H9 (cell line): Measurements from ENCODE around the gene PREP. TPM values are rescaled to one million over a fixed set of nuclear protein-coding genes. Genes with fewer than 3 reads are reported as not detected.

Experiments
- DNase-seq: peaks from one replicate; pipeline ENCODE4 v3.0.0-alpha.2; 2017
- H2AFZ ChIP-seq: one replicate; pipeline ENCODE4 v1.6.1; 2013; ENCODE audit warnings: mild to moderate bottlenecking, low read length, control low read depth, moderate library complexity
- H2AK5ac ChIP-seq: 2 replicates; pipeline ENCODE4 v1.6.1; 2013; ENCODE audit warnings: low read length, control low read depth, mixed read lengths; ENCODE audit not compliant: insufficient read length
- H2BK120ac ChIP-seq: one replicate; pipeline ENCODE4 v1.6.1; 2013; ENCODE audit warnings: low read depth, mild to moderate bottlenecking, low read length, control low read depth, inconsistent platforms; ENCODE audit not compliant: poor library complexity, severe bottlenecking
- H2BK12ac ChIP-seq: 2 replicates; pipeline ENCODE4 v1.6.1; 2013; ENCODE audit warnings: low read length, control low read depth, mixed read lengths, low read depth; ENCODE audit not compliant: insufficient read length
- H2BK15ac ChIP-seq: 2 replicates; pipeline ENCODE4 v1.6.1; 2013; ENCODE audit warnings: low read depth, low read length, control low read depth
- H2BK20ac ChIP-seq: one replicate; pipeline ENCODE4 v1.6.1; 2013; ENCODE audit warnings: low read depth, mild to moderate bottlenecking, low read length, control low read depth, inconsistent platforms; ENCODE audit not compliant: poor library complexity, severe bottlenecking
- H2BK5ac ChIP-seq: 2 replicates; pipeline ENCODE4 v1.6.1; 2013; ENCODE audit warnings: low read length, control low read depth, mixed read lengths; ENCODE audit not compliant: insufficient read length
- H3K14ac ChIP-seq: 2 replicates; pipeline ENCODE4 v1.6.1; 2013; ENCODE audit warnings: low read length, control low read depth; ENCODE audit not compliant: insufficient read depth
- H3K18ac ChIP-seq: 2 replicates; pipeline ENCODE4 v1.6.1; 2013; ENCODE audit warnings: low read depth, mild to moderate bottlenecking, mixed read lengths, low read length, control low read depth; ENCODE audit not compliant: insufficient read length
- H3K23ac ChIP-seq: 2 replicates; pipeline ENCODE4 v1.6.1; 2013; ENCODE audit warnings: low read length, control low read depth, mixed read lengths, low read depth; ENCODE audit not compliant: insufficient read length
- H3K23me2 ChIP-seq: 2 replicates; pipeline ENCODE4 v1.6.1; 2013; ENCODE audit warnings: low read depth, mild to moderate bottlenecking, mixed read lengths, low read length, control low read depth; ENCODE audit not compliant: insufficient read length, poor library complexity, severe bottlenecking
- H3K27ac ChIP-seq: 2 replicates; pipeline ENCODE4 v1.5.1; 2013; ENCODE audit warnings: low read length, control low read depth, mixed read lengths, low read depth; ENCODE audit not compliant: insufficient read length
- H3K27me3 ChIP-seq: 2 replicates; pipeline ENCODE4 v1.6.1; 2013; ENCODE audit warnings: low read length, control low read depth, inconsistent platforms; ENCODE audit not compliant: insufficient read depth
- H3K4ac ChIP-seq: 2 replicates; pipeline ENCODE4 v1.6.1; 2013; ENCODE audit warnings: low read depth, mild to moderate bottlenecking, control low read depth, inconsistent platforms, low read length, moderate library complexity
- H3K4me1 ChIP-seq: 2 replicates; pipeline ENCODE4 v1.6.1; 2013; ENCODE audit warnings: low read length, control low read depth, inconsistent platforms; ENCODE audit not compliant: insufficient read depth
- H3K4me2 ChIP-seq: 2 replicates; pipeline ENCODE4 v1.6.1; 2013; ENCODE audit warnings: low read length, control low read depth, mixed read lengths; ENCODE audit not compliant: insufficient read length, insufficient read depth
- H3K56ac ChIP-seq: 2 replicates; pipeline ENCODE4 v1.6.1; 2013; ENCODE audit warnings: low read depth, mild to moderate bottlenecking, mixed read lengths, low read length, control low read depth; ENCODE audit not compliant: insufficient read length
- H3K79me1 ChIP-seq: 2 replicates; pipeline ENCODE4 v1.6.1; 2013; ENCODE audit warnings: low read depth, mild to moderate bottlenecking, moderate library complexity, low read length, control low read depth, inconsistent platforms; ENCODE audit not compliant: insufficient read depth, poor library complexity, severe bottlenecking
- H3K79me2 ChIP-seq: 2 replicates; pipeline ENCODE4 v1.6.1; 2013; ENCODE audit warnings: low read length, control low read depth, inconsistent platforms; ENCODE audit not compliant: insufficient read depth
- H3K9ac ChIP-seq: 2 replicates; pipeline ENCODE4 v1.6.1; 2013; ENCODE audit warnings: low read length, control low read depth, mixed read lengths; ENCODE audit not compliant: insufficient read length; ENCODE audit errors: extremely low read depth
- H3K9me3 ChIP-seq: one replicate; pipeline ENCODE4 v1.6.1; 2013; ENCODE audit warnings: low read depth, low read length, inconsistent platforms; ENCODE audit not compliant: control insufficient read depth
- H3T11ph ChIP-seq: one replicate; pipeline ENCODE4 v1.6.1; 2013; ENCODE audit warnings: mild to moderate bottlenecking, low read length, control low read depth, inconsistent platforms
- H4K20me1 ChIP-seq: one replicate; pipeline ENCODE4 v1.6.1; 2013; ENCODE audit not compliant: control insufficient read depth, insufficient read length, insufficient read depth
- H4K5ac ChIP-seq: 2 replicates; pipeline ENCODE4 v1.6.1; 2013; ENCODE audit warnings: low read depth, mild to moderate bottlenecking, mixed read lengths, low read length, control low read depth; ENCODE audit not compliant: insufficient read length
- H4K8ac ChIP-seq: replicated peaks from 2 replicates; pipeline ENCODE4 v1.6.1; 2013; ENCODE audit warnings: low read length, control low read depth, mixed read lengths, low read depth; ENCODE audit not compliant: insufficient read length
- H4K91ac ChIP-seq: 2 replicates; pipeline ENCODE4 v1.6.1; 2013; ENCODE audit warnings: low read depth, mild to moderate bottlenecking, moderate library complexity, mixed read lengths, low read length, control low read depth; ENCODE audit not compliant: insufficient read length
- H3K27ac Mint-ChIP-seq, 3 experiments: 2 replicates in 2 of 3; 3 replicates in 1 of 3; pipeline ENCODE4 v1.8.0; 2020 to 2021; ENCODE audit warnings: mixed read lengths in 3 of 3, mild to moderate bottlenecking in 1 of 3, moderate library complexity in 1 of 3
- H3K27me3 Mint-ChIP-seq: 2 replicates; pipeline ENCODE4 v1.8.0; 2021; ENCODE audit warnings: low read depth, mild to moderate bottlenecking, moderate library complexity, mixed read lengths
- H3K36me3 Mint-ChIP-seq, 3 experiments: 2 replicates in 2 of 3; 3 replicates in 1 of 3; pipeline ENCODE4 v1.8.0; 2020 to 2021; ENCODE audit warnings: low read depth in 3 of 3, mixed read lengths in 3 of 3; ENCODE audit not compliant: insufficient read depth in 1 of 3
- H3K4me1 Mint-ChIP-seq, 2 experiments: 2 replicates each; pipeline ENCODE4 v1.8.0; 2020; ENCODE audit warnings: mixed read lengths in 2 of 2
- H3K4me3 Mint-ChIP-seq, 2 experiments: 2 replicates in 1 of 2; 3 replicates in 1 of 2; pipeline ENCODE4 v1.8.0; 2020 to 2021; ENCODE audit warnings: mild to moderate bottlenecking in 2 of 2, mixed read lengths in 2 of 2, moderate library complexity in 1 of 2
- H3K9me3 Mint-ChIP-seq, 2 experiments: 2 replicates in 1 of 2; 3 replicates in 1 of 2; pipeline ENCODE4 v1.8.0; 2020; ENCODE audit warnings: mild to moderate bottlenecking in 2 of 2, mixed read lengths in 2 of 2, moderate library complexity in 1 of 2
- WGBS: extraction: QIAGEN DNeasy Blood & Tissue Kit; methylation state at CpG from one replicate; pipeline ENCODE4 v1.1.7; 2013; ENCODE audit warnings: missing lambda C conversion rate, low lambda C conversion rate, mixed read lengths; ENCODE audit not compliant: insufficient read length; ENCODE audit errors: extremely low coverage; 5-methylcytosine and 5-hydroxymethylcytosine counted together
- total RNA-seq: library from RNA; stranded (reverse); gene quantifications from 2 replicates; pipeline ENCODE4 v1.2.1, GENCODE V29; 2021
- TF ChIP-seq, protein P1 (sequence below): fragments of 200-600 bp; sonication (generic); conservative IDR thresholded peaks from 3 replicates; pipeline ENCODE4 v1.8.0; 2021; ENCODE audit warnings: antibody characterized with exemption, mild to moderate bottlenecking

The PREP gene
- total RNA-seq, 1 experiment from 2014 or later: 54.0 TPM

- Mint-ChIP-seq H3K36me3 (peaks cover 0 to 6% (median 4%) of the 10 kb centered on the region in 3 experiments; a peak in 4 of 7 replicates), H3K4me3 (no peak overlapping the region), H3K9me3 (peaks cover 6 to 10% of the 10 kb centered on the region in 2 experiments), H3K4me1 (peaks cover 14 to 22% of the 10 kb centered on the region in 2 experiments), H3K27me3 (no peaks in the 10 kb centered on the region), H3K27ac (no peak overlapping the region)
- H3K79me1 ChIP-seq: no peaks in the 10 kb centered on the region
- no peaks in the 10 kb centered on the region for H3K9me3 ChIP-seq
- H2AK5ac ChIP-seq: no peak overlapping the region
- no peak overlapping the region for H3K56ac ChIP-seq
- H2BK5ac ChIP-seq: no peak overlapping the region
- no peak overlapping the region for H4K91ac ChIP-seq
- no peak overlapping the region for H3K27ac ChIP-seq
- no peak overlapping the region for H2BK20ac ChIP-seq
- H3K4me1 ChIP-seq: no peaks in the 10 kb centered on the region
- H3K79me2 ChIP-seq: no peaks in the 10 kb centered on the region
- no peak overlapping the region for H3K9ac ChIP-seq
- TF ChIP-seq, protein P1, sequence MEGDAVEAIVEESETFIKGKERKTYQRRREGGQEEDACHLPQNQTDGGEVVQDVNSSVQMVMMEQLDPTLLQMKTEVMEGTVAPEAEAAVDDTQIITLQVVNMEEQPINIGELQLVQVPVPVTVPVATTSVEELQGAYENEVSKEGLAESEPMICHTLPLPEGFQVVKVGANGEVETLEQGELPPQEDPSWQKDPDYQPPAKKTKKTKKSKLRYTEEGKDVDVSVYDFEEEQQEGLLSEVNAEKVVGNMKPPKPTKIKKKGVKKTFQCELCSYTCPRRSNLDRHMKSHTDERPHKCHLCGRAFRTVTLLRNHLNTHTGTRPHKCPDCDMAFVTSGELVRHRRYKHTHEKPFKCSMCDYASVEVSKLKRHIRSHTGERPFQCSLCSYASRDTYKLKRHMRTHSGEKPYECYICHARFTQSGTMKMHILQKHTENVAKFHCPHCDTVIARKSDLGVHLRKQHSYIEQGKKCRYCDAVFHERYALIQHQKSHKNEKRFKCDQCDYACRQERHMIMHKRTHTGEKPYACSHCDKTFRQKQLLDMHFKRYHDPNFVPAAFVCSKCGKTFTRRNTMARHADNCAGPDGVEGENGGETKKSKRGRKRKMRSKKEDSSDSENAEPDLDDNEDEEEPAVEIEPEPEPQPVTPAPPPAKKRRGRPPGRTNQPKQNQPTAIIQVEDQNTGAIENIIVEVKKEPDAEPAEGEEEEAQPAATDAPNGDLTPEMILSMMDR: no peak
- H4K8ac ChIP-seq: no peak overlapping the region
- no peaks in the 10 kb centered on the region for H4K20me1 ChIP-seq
- no peak overlapping the region for H2AFZ ChIP-seq
- H3K23ac ChIP-seq: no peak overlapping the region
- no peak overlapping the region for H3K14ac ChIP-seq
- DNase-seq: no peak
- H4K5ac ChIP-seq: no peak overlapping the region
- no peak overlapping the region for H3T11ph ChIP-seq
- no peak overlapping the region for H2BK12ac ChIP-seq
- H3K4me2 ChIP-seq: no peak overlapping the region
- H3K4ac ChIP-seq: no peak overlapping the region
- H3K27me3 ChIP-seq: no peaks in the 10 kb centered on the region
- no peaks in the 10 kb centered on the region for H3K23me2 ChIP-seq
- no peak overlapping the region for H3K18ac ChIP-seq
- no peak overlapping the region for H2BK15ac ChIP-seq
- no CpG with 5 or more reads among the region's 2 CpGs for WGBS
- H2BK120ac ChIP-seq: no peak overlapping the region
Measured at GRCh38 chr6:105269390-105269789, 133.5 kb downstream of the PREP start.
